Activated T-cell treated with anti-CD3 and anti-CD28 coated beads, Interleukin-2, amount 50 U/mL, for 24 hours (primary cell): ENCODE measurements around the gene BMPR2.
A peak's percentile ranks its signal among the peaks of the same experiment; 100 is the strongest.
"Not testable (repeated sequence)": the region's sequence is repeated elsewhere in the genome, so short reads cannot be mapped to it uniquely, and the experiment has no call there.

ENCODE experiments used
- DNase-seq: peaks from one replicate; pipeline ENCODE4 v3.0.0-alpha.2; 2020
- H3K27ac Mint-ChIP-seq: 2 replicates; pipeline ENCODE4 v1.8.0; 2020; ENCODE audit warnings: mild to moderate bottlenecking, mixed read lengths
- H3K27me3 Mint-ChIP-seq: 2 replicates; pipeline ENCODE4 v1.8.0; 2020; ENCODE audit warnings: mixed read lengths
- H3K36me3 Mint-ChIP-seq: 2 replicates; pipeline ENCODE4 v1.8.0; 2020; ENCODE audit warnings: low read depth, mixed read lengths
- H3K4me1 Mint-ChIP-seq: 2 replicates; pipeline ENCODE4 v1.8.0; 2020; ENCODE audit warnings: low read depth, mixed read lengths
- H3K4me3 Mint-ChIP-seq: 2 replicates; pipeline ENCODE4 v1.8.0; 2020; ENCODE audit warnings: mild to moderate bottlenecking, moderate library complexity, mixed read lengths
- H3K9me3 Mint-ChIP-seq: 2 replicates; pipeline ENCODE4 v1.8.0; 2020; ENCODE audit warnings: mixed read lengths

Gene BMPR2

DNA sequence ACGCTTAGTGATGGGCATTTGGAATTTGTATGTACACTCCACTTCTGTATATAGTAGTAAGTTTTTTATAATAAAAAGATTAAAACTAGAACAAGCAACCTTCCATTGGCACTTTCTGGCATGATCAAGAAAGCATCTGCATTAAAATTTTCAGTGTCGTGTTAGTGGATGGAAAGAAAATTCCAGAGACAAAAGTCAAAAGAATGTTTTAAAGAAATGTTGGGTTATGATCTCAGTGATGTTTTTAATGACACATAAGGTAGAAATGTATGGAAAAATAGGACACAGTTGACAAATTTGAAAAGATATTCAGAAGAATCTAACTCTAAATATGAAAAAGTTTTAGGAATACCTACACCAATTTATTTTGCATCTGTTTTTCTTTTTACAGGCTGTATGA lies 132.6 kb downstream of the BMPR2 start:
- Mint-ChIP-seq H3K27me3 (no peaks in the 10 kb centered on the region), H3K36me3 (peaks cover 3% of the 10 kb centered on the region), H3K9me3 (no peaks in the 10 kb centered on the region), H3K27ac (no peak overlapping the region), H3K4me1 (no peaks in the 10 kb centered on the region), H3K4me3 (no peak overlapping the region)
- DNase-seq = no peak

DNA sequence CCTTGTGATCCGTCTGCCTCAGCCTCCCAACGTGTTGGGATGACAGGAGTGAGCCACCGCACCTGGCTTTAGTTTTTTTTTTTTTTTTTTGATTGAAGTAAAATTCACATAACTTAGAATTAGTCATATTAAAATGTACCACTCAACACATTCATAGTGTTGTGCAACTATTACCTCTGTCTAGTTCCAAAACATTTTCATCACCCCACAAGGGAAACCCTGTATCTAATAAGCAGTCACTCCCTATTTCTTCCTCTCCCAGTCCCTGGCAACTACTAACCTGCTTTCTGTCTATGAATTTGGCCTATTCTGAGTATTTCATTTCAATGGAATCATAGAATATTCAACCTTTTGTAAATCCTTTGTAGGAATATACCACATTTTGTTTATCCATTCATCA lies 134.8 kb downstream of the BMPR2 start:
- Mint-ChIP-seq H3K4me1 (peaks cover 2% of the 10 kb centered on the region), H3K27me3 (no peaks in the 10 kb centered on the region), H3K36me3 (peaks cover 3% of the 10 kb centered on the region), H3K9me3 (no peaks in the 10 kb centered on the region), H3K4me3 (no peak overlapping the region), H3K27ac (no peak overlapping the region)
- DNase-seq = no peak

DNA sequence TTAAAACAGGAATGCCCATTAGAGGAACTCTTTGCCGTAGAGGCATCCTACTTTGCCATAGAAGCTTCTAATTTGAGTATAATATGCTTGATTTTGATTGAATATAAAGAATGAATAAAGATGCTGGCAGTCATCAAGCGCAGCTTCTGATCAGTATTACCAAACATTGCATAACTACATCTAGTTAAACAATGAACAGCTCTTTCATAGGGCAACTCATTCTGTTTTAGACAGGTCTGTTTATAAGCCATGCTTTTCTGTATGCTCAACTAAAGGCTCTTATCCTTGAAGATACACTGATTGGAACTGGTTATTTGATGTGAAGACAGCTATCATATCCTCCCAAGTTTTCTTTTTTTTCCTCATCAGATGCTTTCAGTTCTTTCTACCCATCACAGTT lies 136.0 kb downstream of the BMPR2 start:
- Mint-ChIP-seq H3K27me3 (no peaks in the 10 kb centered on the region), H3K4me1 (peaks cover 2% of the 10 kb centered on the region), H3K36me3 (peaks cover 3% of the 10 kb centered on the region), H3K27ac (no peak overlapping the region), H3K9me3 (no peaks in the 10 kb centered on the region), H3K4me3 (no peak overlapping the region)
- no peak for DNase-seq

DNA sequence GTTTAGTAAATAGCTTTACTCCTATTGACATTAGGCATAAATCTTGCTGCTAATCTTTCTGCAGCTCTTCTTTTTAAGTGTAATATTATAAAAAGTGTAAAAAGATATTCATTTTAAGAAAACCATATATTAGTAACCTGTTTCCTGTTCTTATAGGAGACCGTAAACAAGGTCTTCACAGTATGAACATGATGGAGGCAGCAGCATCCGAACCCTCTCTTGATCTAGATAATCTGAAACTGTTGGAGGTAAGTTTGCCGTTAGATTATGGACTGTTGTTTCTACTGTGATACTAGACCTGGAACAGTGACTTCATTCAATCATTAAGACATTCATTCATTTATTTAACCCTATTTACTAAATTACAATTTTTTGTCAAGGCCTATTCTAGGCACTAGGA lies 138.6 kb downstream of the BMPR2 start:
- Mint-ChIP-seq H3K4me1 (peaks cover 2% of the 10 kb centered on the region), H3K4me3 (no peak overlapping the region), H3K27ac (no peak overlapping the region), H3K27me3 (no peaks in the 10 kb centered on the region), H3K9me3 (no peaks in the 10 kb centered on the region), H3K36me3 (peaks cover 11% of the 10 kb centered on the region)
- no peak for DNase-seq

DNA sequence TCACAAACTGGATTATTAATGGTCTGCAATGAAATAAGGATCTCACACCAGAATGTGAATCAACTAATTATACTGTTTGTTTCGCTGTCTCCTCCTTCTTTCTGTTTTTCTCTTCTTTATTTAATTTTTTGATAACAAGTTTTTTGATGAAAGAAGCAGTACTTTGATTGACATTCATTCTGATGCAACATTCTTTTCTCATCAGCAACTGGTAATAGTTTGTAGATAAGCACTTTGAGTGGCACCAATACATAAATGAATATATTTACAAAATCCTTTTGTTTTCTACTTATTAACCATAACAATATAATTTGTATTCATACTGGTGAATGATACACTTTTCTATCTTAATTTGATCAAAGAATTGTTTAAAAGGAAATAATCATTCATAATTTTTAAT lies 143.3 kb downstream of the BMPR2 start:
- Mint-ChIP-seq H3K4me1 (peaks cover 2% of the 10 kb centered on the region), H3K36me3 (peaks cover 33% of the 10 kb centered on the region), H3K4me3 (no peak overlapping the region), H3K27me3 (no peaks in the 10 kb centered on the region), H3K27ac (no peak overlapping the region), H3K9me3 (no peaks in the 10 kb centered on the region)
- no peak for DNase-seq

DNA sequence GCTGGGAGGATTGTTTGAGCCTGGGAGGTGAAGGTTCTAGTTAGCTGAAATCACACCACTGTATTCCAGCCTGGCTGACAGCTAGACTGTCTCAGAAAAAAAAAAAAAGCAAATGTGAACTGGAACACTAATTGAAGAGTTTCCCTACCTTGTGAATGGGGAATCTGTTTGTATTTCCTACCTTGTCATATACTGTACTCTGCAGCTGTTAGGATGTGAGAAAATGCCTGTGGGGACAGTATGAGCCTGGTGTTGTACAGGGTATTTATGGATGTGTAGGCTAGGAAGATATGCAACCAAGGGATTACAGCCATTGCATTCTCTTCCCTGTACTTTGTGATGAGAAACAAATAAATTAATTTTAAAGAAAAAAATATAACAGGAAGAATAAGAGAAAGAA lies 145.3 kb downstream of the BMPR2 start:
- H3K4me1 Mint-ChIP-seq = no peaks in the 10 kb centered on the region
- no peak overlapping the region for H3K27ac Mint-ChIP-seq
- no peak for DNase-seq
- H3K36me3 Mint-ChIP-seq = peaks cover 32% of the 10 kb centered on the region
- H3K27me3 Mint-ChIP-seq = no peaks in the 10 kb centered on the region
- H3K9me3 Mint-ChIP-seq = no peaks in the 10 kb centered on the region
- no peak overlapping the region for H3K4me3 Mint-ChIP-seq

DNA sequence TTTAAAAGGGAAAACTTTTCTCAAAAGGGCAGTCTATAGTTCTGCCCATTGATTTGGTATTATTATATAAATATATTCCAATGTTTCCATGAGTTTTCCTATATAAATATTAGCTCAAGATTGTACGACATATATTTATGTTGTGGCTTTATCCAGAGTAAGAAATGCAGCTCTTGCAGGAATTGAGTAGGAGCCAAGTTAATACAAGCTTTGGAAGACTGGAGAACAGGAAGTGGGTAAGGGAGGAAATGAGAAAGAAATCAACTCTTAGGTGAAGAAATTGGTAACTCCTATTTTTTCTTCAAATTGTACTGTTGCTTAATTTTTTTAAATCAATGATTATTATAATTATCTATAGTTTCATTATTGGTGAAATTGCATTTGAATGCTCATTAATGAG lies 153.3 kb downstream of the BMPR2 start:
- DNase-seq = no peak
- no peak overlapping the region for H3K4me3 Mint-ChIP-seq

DNA sequence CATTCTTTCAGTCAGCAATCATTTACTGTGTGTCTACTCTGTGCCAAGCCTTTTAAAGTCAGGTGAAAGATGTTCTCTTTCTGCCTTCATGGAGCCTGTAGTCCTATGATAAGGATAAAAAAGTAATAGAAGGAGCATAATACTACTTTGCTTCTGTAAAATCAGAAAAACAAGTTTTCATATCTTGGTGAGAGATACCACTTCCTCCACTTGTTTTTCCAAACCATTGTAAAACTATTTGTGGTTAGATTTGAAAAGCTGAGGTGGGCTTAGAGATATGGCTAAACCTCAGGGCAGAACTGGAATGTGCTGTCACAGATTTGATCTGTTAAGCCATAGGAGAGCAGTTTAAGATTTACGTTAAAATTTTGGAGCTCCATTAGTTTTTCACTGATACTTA lies 153.9 kb downstream of the BMPR2 start:
- H3K4me1 Mint-ChIP-seq = peaks cover 19% of the 10 kb centered on the region
- no peaks in the 10 kb centered on the region for H3K27me3 Mint-ChIP-seq
- peaks cover 7% of the 10 kb centered on the region for H3K36me3 Mint-ChIP-seq
- H3K9me3 Mint-ChIP-seq = no peaks in the 10 kb centered on the region
- no peak for DNase-seq
- no peak overlapping the region for H3K4me3 Mint-ChIP-seq
- H3K27ac Mint-ChIP-seq = peak overlapping the region; percentile 11

More for the DNA sequence above, 153.3 kb downstream of the BMPR2 start:
- peaks cover 9% of the 10 kb centered on the region for H3K36me3 Mint-ChIP-seq
- H3K4me1 Mint-ChIP-seq = peaks cover 19% of the 10 kb centered on the region
- H3K27ac Mint-ChIP-seq = no peak overlapping the region
- H3K9me3 Mint-ChIP-seq = no peaks in the 10 kb centered on the region
- no peaks in the 10 kb centered on the region for H3K27me3 Mint-ChIP-seq

DNA sequence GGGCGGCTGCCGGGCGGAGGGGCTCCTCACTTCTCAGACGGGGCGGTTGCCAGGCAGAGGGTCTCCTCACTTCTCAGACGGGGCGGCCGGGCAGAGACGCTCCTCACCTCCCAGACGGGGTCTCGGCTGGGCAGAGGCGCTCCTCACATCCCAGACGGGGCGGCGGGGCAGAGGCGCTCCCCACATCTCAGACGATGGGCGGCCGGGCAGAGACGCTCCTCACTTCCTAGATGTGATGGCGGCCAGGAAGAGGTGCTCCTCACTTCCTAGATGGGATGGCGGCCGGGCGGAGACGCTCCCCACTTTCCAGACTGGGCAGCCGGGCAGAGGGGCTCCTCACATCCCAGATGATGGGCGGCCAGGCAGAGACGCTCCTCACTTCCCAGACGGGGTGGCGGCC lies 159.2 kb downstream of the BMPR2 start:
- H3K4me3 Mint-ChIP-seq, H3K27ac Mint-ChIP-seq, H3K27me3 Mint-ChIP-seq, H3K36me3 Mint-ChIP-seq, H3K4me1 Mint-ChIP-seq, H3K9me3 Mint-ChIP-seq, DNase-seq: not testable (repeated sequence)

DNA sequence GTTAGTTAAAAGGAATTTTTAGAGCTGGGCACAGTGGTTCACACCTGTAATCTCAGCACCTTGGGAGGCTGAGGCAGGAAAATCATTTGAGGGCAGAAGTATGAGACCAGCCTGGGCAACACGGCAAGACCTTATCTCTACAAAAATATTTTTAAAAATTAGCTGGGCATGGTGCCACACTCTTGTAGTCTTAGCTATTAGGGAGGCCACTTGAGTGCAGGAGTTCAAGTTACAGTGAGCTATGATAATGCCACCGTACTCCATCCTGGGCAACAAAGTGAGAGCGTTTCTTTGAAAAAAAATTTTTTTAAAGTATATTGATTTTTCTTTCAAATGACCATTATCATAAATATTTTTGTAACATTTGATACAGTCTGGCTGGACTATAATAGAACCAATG lies 165.0 kb downstream of the BMPR2 start:
- Mint-ChIP-seq H3K4me3 (no peak overlapping the region), H3K9me3 (no peaks in the 10 kb centered on the region), H3K4me1 (peaks cover 8% of the 10 kb centered on the region), H3K36me3 (no peaks in the 10 kb centered on the region), H3K27ac (no peak overlapping the region), H3K27me3 (no peaks in the 10 kb centered on the region)
- no peak for DNase-seq

DNA sequence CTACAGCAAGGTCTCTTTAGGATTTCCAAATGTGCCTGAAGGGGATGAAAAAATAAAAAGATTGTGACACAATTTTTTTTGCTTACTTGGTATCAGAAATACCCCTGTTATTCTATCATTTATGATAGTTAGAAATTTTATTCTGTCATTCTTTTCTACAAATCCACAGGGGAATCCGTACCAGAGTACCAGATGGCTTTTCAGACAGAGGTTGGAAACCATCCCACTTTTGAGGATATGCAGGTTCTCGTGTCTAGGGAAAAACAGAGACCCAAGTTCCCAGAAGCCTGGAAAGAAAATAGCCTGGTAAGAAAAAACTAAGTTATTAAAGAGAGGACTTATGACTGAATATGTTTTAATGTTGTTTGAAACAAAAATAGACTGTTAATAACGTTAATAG lies 166.0 kb downstream of the BMPR2 start:
- no peak for DNase-seq
- peaks cover 8% of the 10 kb centered on the region for H3K4me1 Mint-ChIP-seq
- no peaks in the 10 kb centered on the region for H3K9me3 Mint-ChIP-seq
- H3K27ac Mint-ChIP-seq = no peak overlapping the region
- no peak overlapping the region for H3K4me3 Mint-ChIP-seq
- no peaks in the 10 kb centered on the region for H3K27me3 Mint-ChIP-seq
- H3K36me3 Mint-ChIP-seq = no peaks in the 10 kb centered on the region

DNA sequence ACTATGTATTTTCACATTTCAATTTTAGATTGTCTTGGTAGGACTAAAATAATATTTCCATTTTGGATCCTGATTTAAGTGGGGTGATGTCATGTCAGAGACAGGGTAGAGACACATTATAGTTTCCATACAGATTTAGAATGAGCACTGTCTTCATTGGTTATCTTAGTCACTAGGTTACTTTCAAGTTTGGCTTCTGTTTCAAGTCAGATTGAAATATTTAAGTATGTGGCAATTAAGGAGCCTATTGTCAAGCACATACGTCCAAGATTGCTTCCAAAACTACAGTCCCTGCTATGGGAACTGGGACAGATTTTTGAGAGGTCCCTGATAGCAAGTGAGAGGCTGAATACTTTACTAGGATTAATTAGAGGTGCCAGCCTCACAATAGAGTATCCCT lies 169.4 kb downstream of the BMPR2 start:
- no peaks in the 10 kb centered on the region for H3K27me3 Mint-ChIP-seq
- H3K4me3 Mint-ChIP-seq = no peak overlapping the region
- H3K27ac Mint-ChIP-seq = peak overlapping the region; percentile 22
- H3K36me3 Mint-ChIP-seq = peaks cover 1% of the 10 kb centered on the region
- H3K9me3 Mint-ChIP-seq = no peaks in the 10 kb centered on the region
- no peak for DNase-seq
- peaks cover 8% of the 10 kb centered on the region for H3K4me1 Mint-ChIP-seq

DNA sequence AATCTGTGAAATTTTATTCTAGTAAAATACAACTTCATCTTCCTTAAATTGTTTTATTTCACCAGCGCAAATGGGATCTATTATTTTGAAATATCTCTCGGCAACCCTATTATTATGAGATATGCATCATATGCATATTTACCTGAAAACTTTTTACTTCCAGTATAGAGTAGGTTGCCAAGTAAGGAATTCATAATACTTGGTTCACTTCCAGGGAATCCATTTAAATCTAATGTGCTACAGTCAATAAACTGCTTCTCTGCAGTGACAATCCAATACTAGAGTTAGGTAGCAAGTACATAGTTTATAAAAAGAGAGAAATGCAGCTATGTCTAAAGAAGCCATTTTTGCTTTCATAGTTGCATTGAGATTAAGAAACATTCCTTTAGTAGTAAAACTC lies 169.8 kb downstream of the BMPR2 start:
- H3K27me3 Mint-ChIP-seq = no peaks in the 10 kb centered on the region
- peaks cover 8% of the 10 kb centered on the region for H3K4me1 Mint-ChIP-seq
- no peak overlapping the region for H3K4me3 Mint-ChIP-seq
- H3K9me3 Mint-ChIP-seq = no peaks in the 10 kb centered on the region
- DNase-seq = no peak
- peaks cover 1% of the 10 kb centered on the region for H3K36me3 Mint-ChIP-seq
- H3K27ac Mint-ChIP-seq = no peak overlapping the region

DNA sequence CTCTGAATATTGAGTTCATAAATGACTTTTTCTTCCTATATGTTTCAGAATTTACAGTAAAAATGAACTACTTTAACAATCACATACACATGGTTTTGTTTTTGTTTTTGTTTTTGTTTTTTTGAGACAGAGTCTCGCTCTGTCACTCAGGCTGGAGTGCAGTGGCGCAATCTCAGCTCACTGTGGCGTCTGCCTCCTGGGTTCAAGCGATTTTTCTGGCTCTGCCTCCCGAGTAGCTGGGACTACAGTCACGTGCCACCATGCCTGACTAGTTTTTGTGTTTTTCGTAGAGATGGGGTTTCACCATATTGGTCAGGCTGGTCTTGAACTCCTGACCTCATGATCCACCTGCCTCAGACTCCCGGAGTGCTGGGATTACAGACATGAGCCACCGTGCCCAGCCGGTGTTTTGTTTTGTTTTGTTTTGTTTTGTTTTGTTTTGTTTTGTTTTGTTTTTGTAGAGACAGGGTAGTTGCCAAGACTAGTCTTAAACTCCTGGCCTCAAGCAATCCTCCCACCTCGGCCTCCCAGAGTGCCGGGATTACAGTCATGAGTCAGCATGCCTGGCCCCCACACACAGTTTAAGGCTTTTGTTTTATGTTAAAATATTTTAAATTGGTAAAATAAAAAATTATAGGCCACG lies 170.5 kb downstream of the BMPR2 start:
- H3K4me3 Mint-ChIP-seq, H3K9me3 Mint-ChIP-seq, H3K27me3 Mint-ChIP-seq, H3K36me3 Mint-ChIP-seq, H3K4me1 Mint-ChIP-seq, H3K27ac Mint-ChIP-seq, DNase-seq: not testable (repeated sequence)

DNA sequence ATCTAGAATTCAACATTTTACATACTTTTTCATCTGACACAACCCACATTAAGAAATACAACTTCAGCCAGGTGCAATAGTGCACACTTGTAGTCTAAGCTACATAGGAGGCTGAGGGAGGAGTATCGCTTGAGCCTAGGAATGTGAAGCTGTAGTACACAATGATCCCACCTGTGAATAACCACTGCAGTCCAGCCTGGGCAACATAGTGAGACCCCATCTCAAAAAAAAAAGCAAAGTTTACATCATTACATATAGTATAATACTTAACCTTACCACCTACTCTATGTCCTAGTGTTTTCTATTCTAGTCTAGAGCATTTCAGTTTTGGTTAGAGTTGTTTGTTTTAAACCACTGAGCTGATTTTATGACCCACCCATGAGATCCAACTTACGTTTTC lies 172.1 kb downstream of the BMPR2 start:
- H3K27ac Mint-ChIP-seq = no peak overlapping the region
- no peak overlapping the region for H3K4me3 Mint-ChIP-seq
- no peaks in the 10 kb centered on the region for H3K9me3 Mint-ChIP-seq
- DNase-seq = no peak
- peaks cover 7% of the 10 kb centered on the region for H3K36me3 Mint-ChIP-seq
- no peaks in the 10 kb centered on the region for H3K27me3 Mint-ChIP-seq
- peaks cover 8% of the 10 kb centered on the region for H3K4me1 Mint-ChIP-seq

DNA sequence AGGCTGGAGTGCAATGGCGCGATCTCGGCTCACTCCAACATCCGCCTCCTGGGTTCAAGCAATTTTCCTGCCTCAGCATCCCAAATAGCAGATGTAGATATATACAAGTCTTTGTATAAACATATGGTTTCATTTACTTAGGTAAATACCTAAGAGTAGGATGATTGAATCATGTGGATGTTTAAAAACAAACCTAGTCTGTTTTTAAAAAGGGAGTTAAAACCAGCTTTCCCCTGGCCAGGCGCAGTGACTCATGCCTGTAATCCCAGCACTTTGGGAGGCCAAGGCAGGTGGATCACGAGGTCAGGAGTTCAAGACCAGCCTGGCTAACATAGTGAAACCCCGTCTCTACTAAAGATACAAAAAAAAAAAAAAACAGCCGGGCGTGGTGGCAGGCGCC lies 174.9 kb downstream of the BMPR2 start:
- H3K27me3 Mint-ChIP-seq, H3K4me1 Mint-ChIP-seq, H3K27ac Mint-ChIP-seq, H3K4me3 Mint-ChIP-seq, H3K9me3 Mint-ChIP-seq, DNase-seq: not testable (repeated sequence)
- H3K36me3 Mint-ChIP-seq = peaks cover 19% of the 10 kb centered on the region
